GM19397 (cell line): Measurements from ENCODE around the gene CFTR.
"Not testable (repeated sequence)": the region's sequence is repeated elsewhere in the genome, so short reads cannot be mapped to it uniquely, and the experiment has no call there.

Source experiments
- ATAC-seq: cut with Tn5 transposase; IDR thresholded peaks from one replicate; pipeline ENCODE4 v1.9.1; 2021; ENCODE audit warnings: mild to moderate bottlenecking, moderate library complexity; ENCODE audit not compliant: unreplicated experiment

Gene CFTR

GRCh38 chr7:117682681-117683385 lies 203.0 kb downstream of the CFTR start:
- ATAC-seq = no peak

GRCh38 chr7:117683430-117684175 lies 203.8 kb downstream of the CFTR start:
- no peak for ATAC-seq

GRCh38 chr7:117685795-117686194 lies 206.0 kb downstream of the CFTR start:
- no peak for ATAC-seq

GRCh38 chr7:117686311-117686935 lies 206.6 kb downstream of the CFTR start:
- no peak for ATAC-seq

GRCh38 chr7:117688126-117688525 lies 208.3 kb downstream of the CFTR start:
- ATAC-seq = no peak

- ATAC-seq = no peak
Measured at GRCh38 chr7:117689406-117689805, 209.6 kb downstream of the CFTR start.

- no peak for ATAC-seq
Measured at GRCh38 chr7:117690147-117690546, 210.3 kb downstream of the CFTR start.

GRCh38 chr7:117692338-117692737 lies 212.5 kb downstream of the CFTR start:
- no peak for ATAC-seq

GRCh38 chr7:117698018-117698417 lies 218.2 kb downstream of the CFTR start:
- ATAC-seq = no peak

- no peak for ATAC-seq
Measured at GRCh38 chr7:117704063-117704462, 224.2 kb downstream of the CFTR start.

- ATAC-seq = no peak
Measured at GRCh38 chr7:117705630-117706029, 225.8 kb downstream of the CFTR start.

GRCh38 chr7:117706210-117706609 lies 226.4 kb downstream of the CFTR start:
- no peak for ATAC-seq

- ATAC-seq = no peak
Measured at GRCh38 chr7:117707080-117707479, 227.3 kb downstream of the CFTR start.

- ATAC-seq = not testable (repeated sequence)
Measured at GRCh38 chr7:117708173-117708572, 228.3 kb downstream of the CFTR start.

- ATAC-seq = no peak
Measured at GRCh38 chr7:117711556-117711955, 231.7 kb downstream of the CFTR start.

GRCh38 chr7:117715784-117716445 lies 236.1 kb downstream of the CFTR start:
- ATAC-seq = no peak

- ATAC-seq = no peak
Measured at GRCh38 chr7:117716707-117717299, 237.0 kb downstream of the CFTR start.

GRCh38 chr7:117717357-117717756 lies 237.5 kb downstream of the CFTR start:
- ATAC-seq = no peak
